ENCODE measurements around the gene NFKBIL1.

- TF ChIP-seq MAX (IDR thresholded peaks at IDR 0.05; ENCODE audit: low read depth, low read length) (no peak), CTCF (IDR thresholded peaks at IDR 0.05; ENCODE audit: low read depth, low read length) (no peak), POLR2A (IDR thresholded peaks at IDR 0.05; ENCODE audit: extremely low read depth, insufficient read length) (no peak)
Measured at GRCh38 chr6:31538805-31539400, 8.5 kb upstream of the NFKBIL1 start.

All from NB4 (cell line).